Natural killer cell (primary cell): ENCODE measurements around the gene NEK9. TPM values are rescaled to one million over a fixed set of nuclear protein-coding genes. Genes with fewer than 3 reads are reported as not detected.

Experiments
- ATAC-seq, 3 donors: fragments of 150-1000 bp in 2 of 3; fragments of 200-7000 bp in 1 of 3; cut with Tn5 transposase; 1 replicate in 1 of 3; 2 replicates in 2 of 3; pipeline ENCODE4 v1.10.0; 2021; ENCODE audit warnings: mild to moderate bottlenecking in 2 of 3, moderate library complexity in 2 of 3
- DNase-seq, 2 donors: peaks; one replicate each; pipeline versions ENCODE4 v3.0.0 to v3.0.0-alpha.2; 2013 to 2021; ENCODE audit warnings: mixed read lengths in 1 of 2
- H3K27ac ChIP-seq: one replicate; pipeline ENCODE4 v1.5.1; 2013; ENCODE audit warnings: mild to moderate bottlenecking, low read length
- H3K27me3 ChIP-seq: one replicate; pipeline ENCODE4 v1.6.1; 2013; ENCODE audit warnings: low read length; ENCODE audit not compliant: control insufficient read depth, insufficient read depth
- H3K36me3 ChIP-seq: one replicate; pipeline ENCODE4 v1.6.1; 2013; ENCODE audit warnings: low read length; ENCODE audit not compliant: control insufficient read depth, insufficient read depth
- H3K4me1 ChIP-seq: one replicate; pipeline ENCODE4 v1.6.1; 2013; ENCODE audit warnings: low read length; ENCODE audit not compliant: control insufficient read depth, insufficient read depth
- H3K4me3 ChIP-seq: one replicate; pipeline ENCODE4 v1.5.1; 2013; ENCODE audit warnings: low read length
- H3K9me3 ChIP-seq: one replicate; pipeline ENCODE4 v1.6.1; 2013; ENCODE audit warnings: low read length; ENCODE audit not compliant: control insufficient read depth, insufficient read depth
- H3K27ac Mint-ChIP-seq, 2 donors: one replicate each; pipeline ENCODE4 v1.8.0; 2022; ENCODE audit warnings: mild to moderate bottlenecking in 2 of 2, mixed read lengths in 2 of 2, moderate library complexity in 1 of 2
- H3K27me3 Mint-ChIP-seq, 2 donors: one replicate each; pipeline ENCODE4 v1.8.0; 2022; ENCODE audit warnings: low read depth in 2 of 2, mixed read lengths in 2 of 2
- H3K36me3 Mint-ChIP-seq: one replicate; pipeline ENCODE4 v1.8.0; 2022; ENCODE audit warnings: mixed read lengths
- H3K4me1 Mint-ChIP-seq, 2 donors: one replicate each; pipeline ENCODE4 v1.8.0; 2022; ENCODE audit warnings: mixed read lengths in 2 of 2
- H3K4me3 Mint-ChIP-seq: one replicate; pipeline ENCODE4 v1.8.0; 2022; ENCODE audit warnings: mild to moderate bottlenecking, moderate library complexity, mixed read lengths
- H3K9me3 Mint-ChIP-seq, 2 donors: one replicate each; pipeline ENCODE4 v1.8.0; 2022; ENCODE audit warnings: mixed read lengths in 2 of 2
- CTCF ChIP-seq: fragments of 200-600 bp; IDR thresholded peaks from one replicate; pipeline ENCODE4 v1.8.0; 2022; ENCODE audit warnings: antibody characterized with exemption
- WGBS: methylation state at CpG from one replicate; pipeline ENCODE4 v1.1.7; 2013; ENCODE audit warnings: missing lambda C conversion rate; ENCODE audit not compliant: insufficient coverage; 5-methylcytosine and 5-hydroxymethylcytosine counted together
- intact Hi-C: fragments of 100-400 bp; cut with micrococcal nuclease; formaldehyde crosslinking; loops from one replicate; pipeline ENCODE4 v1.14.2; 2022
- total RNA-seq, 4 donors: library from RNA; stranded (reverse); fragments of 120-200 nt in 1 of 4; gene quantifications; one replicate each; pipeline versions ENCODE4 v1.2.3 to v1.2.4, GENCODE V29; 2013 to 2022

The NEK9 gene
- total RNA-seq, 3 donors from 2014 or later (not counting 1 experiment from before 2014, with no cell fraction given): 64.4 to 78.7 (median 74.4) TPM

- H3K4me1 ChIP-seq: no peaks in the 10 kb centered on the region
- H3K27ac Mint-ChIP-seq: no peak overlapping the region
- DNase-seq (no peak), ATAC-seq (no peak)
- no peaks in the 10 kb centered on the region for H3K27me3 Mint-ChIP-seq
- H3K27ac ChIP-seq: no peak overlapping the region
- no peaks in the 10 kb centered on the region for H3K9me3 ChIP-seq
- H3K4me3 Mint-ChIP-seq: no peak overlapping the region
- no peak for TF ChIP-seq CTCF
- H3K4me1 Mint-ChIP-seq: no peaks in the 10 kb centered on the region
- intact Hi-C loops: no loop called here
- no peaks in the 10 kb centered on the region for H3K27me3 ChIP-seq
- no peaks in the 10 kb centered on the region for H3K9me3 Mint-ChIP-seq
- WGBS: 100% methylated on average over 1 of the region's 1 CpG
- no peak overlapping the region for H3K4me3 ChIP-seq
- H3K36me3 ChIP-seq: peaks cover 60% of the 10 kb centered on the region
- no peaks in the 10 kb centered on the region for H3K36me3 Mint-ChIP-seq
These were observed 43.6 kb downstream of the NEK9 start for GRCh38 chr14:75083271-75083670.

- no peaks in the 10 kb centered on the region for H3K36me3 Mint-ChIP-seq
- no peaks in the 10 kb centered on the region for H3K27me3 Mint-ChIP-seq
- no peaks in the 10 kb centered on the region for H3K9me3 ChIP-seq
- no peaks in the 10 kb centered on the region for H3K9me3 Mint-ChIP-seq
- no peak overlapping the region for H3K4me3 Mint-ChIP-seq
- no peaks in the 10 kb centered on the region for H3K27me3 ChIP-seq
- no peak for DNase-seq
- TF ChIP-seq CTCF: no peak
- no peak overlapping the region for H3K4me3 ChIP-seq
- intact Hi-C loops: no loop called here
- no peak overlapping the region for H3K27ac ChIP-seq
- H3K27ac Mint-ChIP-seq: no peak overlapping the region
- peaks cover 45% of the 10 kb centered on the region for H3K36me3 ChIP-seq
- H3K4me1 Mint-ChIP-seq: no peaks in the 10 kb centered on the region
- 100% methylated on average over 2 of the region's 2 CpGs for WGBS
- no peaks in the 10 kb centered on the region for H3K4me1 ChIP-seq
- no peak for ATAC-seq
These were observed 45.1 kb downstream of the NEK9 start for GRCh38 chr14:75081660-75082229.

GRCh38 chr14:75079521-75079920 lies 47.3 kb downstream of the NEK9 start:
- WGBS: 47% methylated on average over 4 of the region's 4 CpGs
- ATAC-seq: no peak

More at GRCh38 chr14:75079521-75079920, 47.3 kb downstream of the NEK9 start:
- Mint-ChIP-seq H3K27ac (no peak overlapping the region), H3K4me1 (no peaks in the 10 kb centered on the region), H3K4me3 (no peak overlapping the region), H3K27me3 (no peaks in the 10 kb centered on the region), H3K9me3 (no peaks in the 10 kb centered on the region), H3K36me3 (no peaks in the 10 kb centered on the region)
- intact Hi-C loops: no loop called here
- H3K4me1 ChIP-seq: no peaks in the 10 kb centered on the region
- DNase-seq: no peak
- no peak for TF ChIP-seq CTCF
- H3K4me3 ChIP-seq: no peak overlapping the region
- H3K27me3 ChIP-seq: no peaks in the 10 kb centered on the region
- no peak overlapping the region for H3K27ac ChIP-seq
- no peaks in the 10 kb centered on the region for H3K9me3 ChIP-seq
- H3K36me3 ChIP-seq: peaks cover 27% of the 10 kb centered on the region
